HG03064 (cell line): ENCODE results near the gene ADH5.
"Not testable (repeated sequence)": the region's sequence is repeated elsewhere in the genome, so short reads cannot be mapped to it uniquely, and the experiment has no call there.

Experiments used
- ATAC-seq: cut with Tn5 transposase; IDR thresholded peaks from one replicate; pipeline ENCODE4 v1.9.1; 2021; ENCODE audit warnings: low read depth; ENCODE audit not compliant: unreplicated experiment

The ADH5 gene

GRCh38 chr4:99038213-99038612 is 50.4 kb downstream of the ADH5 start:
- no peak for ATAC-seq

DNA sequence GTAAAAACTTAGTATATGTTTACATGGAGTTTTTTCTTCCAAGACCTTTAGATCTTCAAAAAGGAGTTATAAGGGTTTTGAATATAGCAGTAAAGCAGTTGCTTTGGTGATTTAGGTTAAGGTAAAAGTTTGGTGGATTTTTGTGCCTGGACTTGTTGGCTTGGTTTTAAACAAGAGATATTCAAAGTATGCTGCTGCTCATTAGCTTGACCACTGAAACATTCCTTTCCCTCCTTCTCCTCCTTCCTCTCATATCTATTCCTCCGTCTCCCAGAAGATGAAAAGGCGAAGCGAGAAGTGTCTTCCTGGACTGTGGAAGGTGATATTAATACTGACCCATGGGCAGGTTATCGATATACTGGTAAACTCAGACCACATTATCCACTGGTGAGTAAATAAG is 54.6 kb downstream of the ADH5 start:
- ATAC-seq: no peak

- no peak for ATAC-seq
Measured at GRCh38 chr4:99029852-99030251, 58.7 kb downstream of the ADH5 start.

DNA sequence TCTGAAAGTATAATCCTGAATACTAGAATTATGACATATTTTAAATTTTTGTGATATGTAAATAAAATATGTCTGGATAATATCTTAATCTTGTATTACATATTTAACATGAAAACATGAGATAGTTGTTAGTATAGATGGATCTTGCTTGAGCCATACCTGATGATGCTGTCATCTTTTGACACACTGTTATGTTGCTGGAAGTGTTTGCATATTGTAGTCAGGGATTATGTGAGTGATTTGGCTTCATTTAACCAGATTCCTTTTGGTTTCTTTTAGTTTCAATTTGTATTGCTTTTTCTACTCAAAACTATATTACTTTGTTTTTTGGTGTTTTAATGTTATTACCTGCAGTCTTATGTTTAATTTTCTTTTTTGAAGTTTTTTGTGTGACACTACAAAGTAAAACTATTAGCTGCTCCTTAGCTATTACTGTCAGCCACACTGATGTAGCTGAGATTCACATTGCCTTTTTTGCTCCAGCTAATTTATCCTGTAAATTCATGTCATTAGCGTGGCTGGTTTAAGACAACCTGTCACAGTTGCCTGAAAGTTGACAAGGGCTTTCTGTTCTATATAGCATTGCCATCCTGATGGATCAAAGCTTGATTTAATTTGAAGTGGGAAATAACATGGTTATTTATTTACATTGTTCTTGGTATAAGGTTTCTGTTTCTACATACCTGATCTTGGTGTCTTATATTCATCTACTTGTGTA is 59.4 kb downstream of the ADH5 start:
- ATAC-seq: no peak

DNA sequence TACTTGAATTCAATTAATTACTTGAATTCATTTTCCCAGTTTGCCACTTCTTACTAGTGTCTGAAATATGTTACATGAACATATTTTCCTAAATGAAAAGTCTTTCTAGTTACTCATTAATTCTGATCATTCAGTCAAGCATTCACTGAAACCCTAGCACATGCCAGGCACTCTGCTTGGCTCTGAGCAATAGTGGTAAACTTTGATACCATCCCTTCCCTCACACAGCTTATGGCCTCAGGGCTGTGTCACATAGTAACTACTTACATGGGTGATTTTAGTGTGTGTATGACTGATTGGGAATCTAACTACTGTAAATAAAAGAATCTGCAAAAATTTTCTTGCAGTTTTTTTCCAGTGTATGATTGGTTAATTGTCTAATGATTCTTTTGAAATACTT is 60.4 kb downstream of the ADH5 start:
- no peak for ATAC-seq

DNA sequence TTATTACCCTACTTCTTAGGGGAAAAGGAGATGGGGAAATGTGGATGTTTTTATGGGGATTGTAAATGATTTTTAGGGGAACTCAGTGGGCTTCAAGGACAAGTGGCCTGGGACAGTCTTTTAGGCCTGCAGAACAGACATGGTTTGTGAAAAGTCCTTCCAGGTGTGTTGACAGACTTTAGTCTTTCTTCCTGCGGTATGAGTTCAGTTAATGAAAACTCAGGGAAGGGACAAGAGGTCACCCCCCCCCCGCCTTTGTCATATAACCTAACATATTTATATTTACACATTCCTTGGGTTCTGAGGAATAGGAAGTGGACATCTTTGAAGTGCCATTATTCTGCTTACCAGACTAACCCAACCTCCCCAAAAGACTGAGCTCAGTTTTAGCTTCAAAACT is 61.3 kb downstream of the ADH5 start:
- ATAC-seq: no peak

- ATAC-seq: no peak
Measured at GRCh38 chr4:99025506-99025905, 63.1 kb downstream of the ADH5 start.

DNA sequence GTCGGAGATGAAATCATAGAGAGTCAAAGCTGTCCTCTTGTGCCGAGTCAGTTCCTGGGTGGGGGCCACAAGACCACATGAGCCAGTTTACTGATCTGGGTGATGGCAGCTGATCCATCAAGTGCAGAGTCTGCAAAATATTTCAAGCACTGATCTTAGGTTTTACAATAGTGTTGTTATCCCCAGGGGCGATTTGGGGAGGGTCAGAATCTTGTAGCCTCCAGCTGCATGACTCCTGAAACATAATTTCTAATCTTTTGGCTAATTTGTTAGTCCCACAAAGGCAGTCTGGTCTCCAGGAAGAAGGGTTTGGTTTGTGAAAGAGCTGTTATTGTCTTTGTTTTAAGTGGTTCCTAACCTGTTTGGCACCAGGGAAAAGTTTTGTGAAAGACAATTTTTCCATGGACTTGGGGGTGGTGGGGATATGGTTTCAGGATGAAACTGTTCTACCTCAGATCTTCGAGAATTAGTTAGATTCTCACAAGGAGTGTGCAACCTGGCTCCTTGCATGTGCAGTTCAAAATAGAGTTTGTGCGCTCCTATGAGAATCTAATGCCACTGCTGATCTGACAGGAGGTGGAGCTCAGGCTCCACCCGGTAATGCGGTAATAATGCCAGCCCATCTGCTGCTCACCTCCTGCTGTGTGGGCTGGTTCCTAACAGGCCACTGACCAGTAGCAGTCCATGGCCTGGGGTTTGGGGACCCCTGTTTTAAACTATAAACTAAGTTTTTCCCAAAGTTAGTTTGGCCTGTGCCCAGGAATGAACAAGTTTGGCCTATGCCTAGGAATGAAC is 63.9 kb downstream of the ADH5 start:
- ATAC-seq: no peak

DNA sequence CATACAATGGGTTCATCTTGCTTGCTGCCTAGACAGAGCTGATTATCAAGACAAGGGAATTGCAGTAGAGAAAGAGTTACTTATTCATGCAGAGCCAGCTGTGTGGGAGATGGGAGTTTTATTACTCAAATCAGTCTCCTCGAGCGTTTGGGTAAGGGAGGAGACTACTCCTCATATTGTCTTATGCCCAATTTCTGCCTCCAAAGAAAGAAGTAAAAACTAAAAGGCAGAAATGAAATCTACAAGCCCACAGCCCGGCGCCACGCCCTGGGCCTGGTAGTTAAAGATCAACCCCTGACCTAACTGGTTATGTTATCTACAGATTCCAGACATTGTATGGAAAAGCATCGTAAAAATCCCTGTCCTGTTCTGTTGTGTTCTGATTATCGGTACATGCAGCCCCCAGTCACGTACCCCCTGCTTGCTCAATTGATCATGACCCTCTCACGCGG is 64.8 kb downstream of the ADH5 start:
- ATAC-seq: not testable (repeated sequence)

- ATAC-seq: no peak
Measured at GRCh38 chr4:99022566-99022965, 66.0 kb downstream of the ADH5 start.

- ATAC-seq: no peak
Measured at GRCh38 chr4:99021386-99021785, 67.2 kb downstream of the ADH5 start.
